Loucy (cell line): ENCODE data around the gene MSL2.

Source experiments
- EZH2phosphoT487 ChIP-seq: fragments of 200-600 bp; IDR thresholded peaks from 2 replicates; pipeline ENCODE4 v1.6.1; 2018; ENCODE audit warnings: antibody characterized with exemption, mild to moderate bottlenecking, moderate library complexity, borderline replicate concordance
- TF ChIP-seq, protein P1 (sequence below): fragments of 200-600 bp; sonication (generic); conservative IDR thresholded peaks from 2 replicates; pipeline ENCODE4 v1.5.1; 2014; ENCODE audit warnings: mild to moderate bottlenecking, antibody characterized with exemption, low read length

DNA sequence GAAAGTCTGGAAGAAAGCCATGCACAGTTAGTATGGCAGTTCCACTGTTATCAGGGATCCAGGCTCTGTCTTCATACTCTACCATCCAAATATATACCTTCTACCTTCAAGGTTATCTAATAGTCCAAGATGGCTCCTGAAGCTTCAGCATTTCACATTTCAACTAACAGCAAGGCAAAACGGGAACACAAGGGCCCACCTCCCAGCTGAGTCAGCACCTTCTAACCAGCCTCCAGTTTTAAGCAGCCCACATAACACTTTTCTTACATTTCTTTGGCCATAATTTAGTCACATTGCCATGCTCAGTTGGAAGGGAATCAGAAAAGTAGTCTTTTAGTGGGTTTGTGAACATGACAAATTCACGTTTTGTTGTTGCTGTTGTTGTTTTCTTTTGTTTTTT lies 15.4 kb upstream of the MSL2 start:
- TF ChIP-seq, protein P1, sequence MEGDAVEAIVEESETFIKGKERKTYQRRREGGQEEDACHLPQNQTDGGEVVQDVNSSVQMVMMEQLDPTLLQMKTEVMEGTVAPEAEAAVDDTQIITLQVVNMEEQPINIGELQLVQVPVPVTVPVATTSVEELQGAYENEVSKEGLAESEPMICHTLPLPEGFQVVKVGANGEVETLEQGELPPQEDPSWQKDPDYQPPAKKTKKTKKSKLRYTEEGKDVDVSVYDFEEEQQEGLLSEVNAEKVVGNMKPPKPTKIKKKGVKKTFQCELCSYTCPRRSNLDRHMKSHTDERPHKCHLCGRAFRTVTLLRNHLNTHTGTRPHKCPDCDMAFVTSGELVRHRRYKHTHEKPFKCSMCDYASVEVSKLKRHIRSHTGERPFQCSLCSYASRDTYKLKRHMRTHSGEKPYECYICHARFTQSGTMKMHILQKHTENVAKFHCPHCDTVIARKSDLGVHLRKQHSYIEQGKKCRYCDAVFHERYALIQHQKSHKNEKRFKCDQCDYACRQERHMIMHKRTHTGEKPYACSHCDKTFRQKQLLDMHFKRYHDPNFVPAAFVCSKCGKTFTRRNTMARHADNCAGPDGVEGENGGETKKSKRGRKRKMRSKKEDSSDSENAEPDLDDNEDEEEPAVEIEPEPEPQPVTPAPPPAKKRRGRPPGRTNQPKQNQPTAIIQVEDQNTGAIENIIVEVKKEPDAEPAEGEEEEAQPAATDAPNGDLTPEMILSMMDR = no peak
- no peak for TF ChIP-seq EZH2phosphoT487
